Measurements from ENCODE around the gene NRG3.

- TF ChIP-seq EZH2 (IDR thresholded peaks at IDR 0.05; ENCODE audit: borderline replicate concordance, low read length) (no peak), CTCF (IDR thresholded peaks at IDR 0.05; ENCODE audit: low read length) (no peak)
These were observed 10.5 kb downstream of the NRG3 start for GRCh38 chr10:81885491-81885890.
